GM21786 (cell line): ENCODE measurements around the gene TBCD.

Source experiments
- ATAC-seq: cut with Tn5 transposase; IDR thresholded peaks from one replicate; pipeline ENCODE4 v1.9.1; 2021; ENCODE audit not compliant: unreplicated experiment

TBCD gene

DNA sequence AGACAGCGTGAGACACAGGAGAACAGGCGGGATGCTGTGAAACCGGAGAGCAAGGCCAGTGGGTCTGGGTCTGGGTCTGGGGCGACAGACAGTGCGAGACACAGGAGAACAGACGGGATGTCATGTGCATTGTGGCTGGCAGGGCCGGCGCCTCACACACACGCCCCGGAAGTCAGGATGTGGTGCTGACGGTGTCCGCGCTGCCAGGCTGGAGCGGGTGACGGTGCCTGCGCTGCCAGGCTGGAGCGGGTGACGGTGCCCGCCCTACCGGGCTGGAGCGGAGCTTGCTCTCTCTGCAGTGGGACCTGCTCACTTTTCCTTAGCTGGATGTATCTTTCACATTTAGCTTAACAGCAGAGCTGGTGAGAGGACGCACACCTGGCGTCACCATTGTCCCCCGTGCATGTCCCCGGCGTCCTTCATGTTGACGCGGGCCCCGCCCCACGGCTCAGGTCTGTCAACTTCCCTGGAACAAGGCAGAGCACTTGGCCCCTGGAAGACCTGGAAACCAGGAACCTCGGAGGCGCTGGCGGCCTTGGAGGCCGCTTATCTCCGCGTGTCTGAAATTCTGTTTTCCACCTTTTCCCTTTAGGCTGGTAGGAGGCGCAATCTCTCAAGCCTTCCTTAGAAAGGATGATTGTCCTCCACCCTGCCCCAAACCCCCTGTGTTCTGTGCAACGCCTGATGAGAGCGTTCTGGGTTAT lies 131.0 kb downstream of the TBCD start:
- ATAC-seq, result no peak

DNA sequence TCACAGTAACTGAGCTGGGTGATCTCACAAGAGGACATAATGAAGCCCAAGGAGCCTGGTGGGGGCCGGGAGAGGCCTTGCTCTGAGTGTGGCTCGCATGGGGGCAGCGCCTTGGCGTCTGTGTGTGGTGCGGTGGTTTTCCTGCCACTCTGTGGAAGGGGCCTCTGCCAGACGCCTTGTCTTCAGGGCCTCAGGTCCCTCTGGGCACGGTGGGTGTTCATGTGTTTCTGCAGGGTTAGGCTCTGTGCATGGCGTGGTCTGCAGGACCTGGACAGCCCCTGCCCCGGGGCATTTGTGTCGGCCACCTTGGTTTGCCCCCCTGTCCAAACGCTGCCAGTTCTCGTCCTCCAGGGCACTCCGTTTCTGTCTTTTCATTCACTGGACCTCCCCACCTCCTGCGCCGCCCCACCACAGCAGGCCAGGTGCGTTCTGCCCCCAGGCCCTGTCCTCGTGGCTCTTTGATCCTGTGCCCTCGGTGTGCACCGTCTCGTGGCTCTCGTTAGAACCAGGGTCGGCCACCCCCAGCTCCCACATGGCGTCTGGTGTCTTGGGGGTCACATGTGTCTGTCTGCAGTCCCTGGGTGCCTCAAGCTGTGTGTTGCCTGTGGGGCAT lies 131.7 kb downstream of the TBCD start:
- ATAC-seq, result no peak

GRCh38 chr17:82884341-82884969 lies 132.6 kb downstream of the TBCD start:
- no peak for ATAC-seq

DNA sequence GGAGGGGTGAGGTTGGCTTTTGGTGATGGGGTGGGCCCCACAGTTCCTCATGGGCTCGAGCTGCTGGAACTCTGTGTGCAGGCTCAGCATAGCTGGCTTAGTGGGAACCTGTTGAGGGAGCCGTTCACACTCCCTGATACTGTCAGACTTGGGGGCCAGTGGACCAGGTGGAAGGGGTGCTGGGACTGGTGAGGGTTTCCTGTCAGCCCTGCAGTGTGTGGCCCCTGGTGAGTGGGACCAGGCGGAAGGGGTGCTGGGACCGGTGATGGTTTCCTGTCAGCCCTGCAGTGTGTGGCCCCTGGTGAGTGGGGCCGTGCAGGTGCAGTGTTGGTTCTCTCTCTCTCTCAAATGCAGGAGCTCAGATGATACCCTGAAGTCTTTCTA lies 133.1 kb downstream of the TBCD start:
- no peak for ATAC-seq

DNA sequence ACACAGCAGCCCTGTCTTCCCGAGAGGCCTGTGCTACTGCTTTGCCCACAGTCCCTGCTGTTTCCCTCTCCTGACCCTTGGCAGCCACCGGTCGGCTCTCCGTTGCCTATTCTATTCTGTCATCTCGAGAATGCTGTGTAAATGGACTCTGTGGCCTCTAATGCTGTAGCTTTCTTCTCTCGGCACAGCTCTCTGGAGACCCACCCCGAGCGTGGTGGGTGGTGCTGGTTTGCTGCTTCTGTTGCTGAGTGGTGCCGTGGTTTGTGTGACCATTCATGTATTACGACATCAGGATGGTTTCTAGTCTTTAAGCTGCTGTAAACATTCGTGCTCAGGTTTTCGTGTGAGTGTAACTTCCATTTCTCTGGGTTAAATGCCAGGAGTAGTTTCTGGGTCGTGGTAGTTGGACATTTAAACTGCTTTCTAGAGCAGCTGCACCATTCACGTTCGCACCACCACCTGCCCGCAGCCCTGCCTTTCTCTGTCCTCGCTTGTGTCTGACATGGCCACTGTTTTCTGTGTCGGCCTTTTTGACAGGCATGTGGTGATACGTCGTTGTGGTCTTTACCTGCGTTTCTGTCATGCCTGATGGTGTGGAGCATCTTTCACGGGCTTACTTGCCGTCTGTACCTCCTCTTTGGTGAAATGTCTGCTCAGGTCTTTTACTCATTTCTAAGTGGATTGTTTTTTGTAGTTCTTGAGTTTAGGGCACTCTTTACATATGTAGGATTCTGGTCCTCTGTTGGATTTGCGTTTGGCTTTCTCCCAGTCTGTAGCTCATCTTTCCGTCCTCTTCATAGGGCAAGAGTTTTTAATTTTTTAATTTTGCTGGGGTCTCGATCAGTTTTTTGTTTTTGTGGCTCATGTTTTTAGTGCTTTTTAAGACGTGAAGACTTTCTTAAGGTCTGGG lies 135.6 kb downstream of the TBCD start:
- no peak for ATAC-seq

DNA sequence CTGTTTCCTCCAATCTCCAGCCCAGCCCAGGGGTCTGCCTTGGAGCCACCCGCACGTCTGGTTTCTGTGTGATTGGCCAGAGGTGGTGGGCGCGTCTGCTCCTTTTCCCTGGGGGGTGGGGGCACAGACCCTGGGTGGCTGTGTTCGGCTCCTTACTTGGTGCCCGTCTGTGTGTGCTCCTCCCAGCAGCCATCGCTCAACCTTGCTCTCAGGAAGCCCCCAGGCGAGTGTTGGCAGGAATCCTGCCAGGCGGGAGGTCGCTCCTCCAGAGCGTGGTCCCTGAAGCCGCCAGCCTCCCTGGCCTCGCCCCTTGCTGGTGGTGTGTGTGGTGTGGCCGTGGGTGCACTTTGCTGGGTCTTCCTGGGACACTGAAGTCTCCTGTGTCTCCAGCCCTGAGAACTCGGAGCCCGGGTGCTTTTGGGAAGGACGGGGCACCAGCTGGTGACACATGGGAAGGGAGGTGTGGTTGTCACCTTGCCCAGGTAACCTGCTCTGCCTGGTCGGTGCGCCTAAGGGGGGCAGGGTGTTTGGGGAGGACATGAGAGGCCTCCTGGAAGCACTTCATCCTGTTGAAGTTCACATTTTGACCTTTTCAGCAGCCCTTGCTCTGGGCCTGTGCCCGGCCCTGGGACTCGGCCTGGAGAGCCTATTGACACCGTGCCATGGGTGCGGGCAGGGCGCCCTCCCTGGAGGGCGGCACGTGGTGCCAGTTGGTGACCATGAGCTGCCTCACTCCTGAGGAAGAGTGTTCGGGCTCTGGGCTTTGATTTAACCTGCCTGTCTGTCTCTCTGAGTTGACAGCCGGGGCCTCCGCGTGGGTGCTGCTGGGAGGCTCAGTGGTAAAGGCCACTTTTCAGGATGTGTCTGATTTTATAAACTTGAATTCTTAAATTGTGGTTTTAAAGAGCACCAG lies 137.0 kb downstream of the TBCD start:
- ATAC-seq, result no peak

- ATAC-seq, result no peak
These were observed 137.9 kb downstream of the TBCD start for GRCh38 chr17:82889496-82890338.

DNA sequence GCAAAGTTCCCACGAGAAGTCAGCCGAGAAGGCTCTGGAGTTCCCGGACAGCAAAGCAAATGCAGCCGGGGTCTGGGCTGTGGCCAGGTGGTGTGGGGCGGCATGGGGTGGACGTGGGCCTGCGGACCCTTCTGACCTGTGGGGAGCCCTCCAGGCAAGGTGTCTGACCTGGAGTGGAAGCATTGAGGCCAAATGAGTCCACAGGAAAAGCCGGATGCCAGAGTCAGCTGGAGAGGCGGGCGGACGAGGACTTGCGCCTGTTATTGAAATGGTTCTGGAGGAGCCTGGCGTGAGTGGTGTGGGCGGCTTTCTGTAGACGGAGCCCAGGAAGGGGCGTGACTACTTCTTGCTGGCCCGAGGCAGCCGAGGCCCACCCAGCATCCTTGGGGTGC lies 138.5 kb downstream of the TBCD start:
- no peak for ATAC-seq

GRCh38 chr17:82890926-82891678 lies 139.2 kb downstream of the TBCD start:
- no peak for ATAC-seq

- ATAC-seq, result no peak
These were observed 140.0 kb downstream of the TBCD start for GRCh38 chr17:82891911-82892310.

- ATAC-seq, result no peak
These were observed 141.2 kb downstream of the TBCD start for GRCh38 chr17:82892899-82893565.

- no peak for ATAC-seq
These were observed 141.9 kb downstream of the TBCD start for GRCh38 chr17:82893779-82894178.

DNA sequence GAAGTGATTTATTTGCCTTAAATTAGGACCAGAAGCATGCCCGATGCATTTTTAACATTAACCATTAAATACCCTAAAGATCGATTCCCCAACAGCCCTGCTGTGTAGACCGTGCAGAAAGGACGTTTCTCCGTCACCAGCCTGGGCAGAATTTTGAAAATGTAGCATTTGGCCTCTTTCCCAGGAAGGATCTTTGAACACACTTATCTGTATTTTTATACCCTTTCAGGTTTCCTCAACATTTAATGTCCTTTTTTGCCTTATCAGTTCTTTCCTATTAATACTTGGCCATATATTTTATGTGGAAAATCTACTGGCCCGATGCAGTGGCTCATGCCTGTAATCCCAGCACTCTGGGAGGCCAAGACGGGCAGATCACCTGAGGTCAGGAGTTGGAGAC lies 142.5 kb downstream of the TBCD start:
- ATAC-seq, result no peak

DNA sequence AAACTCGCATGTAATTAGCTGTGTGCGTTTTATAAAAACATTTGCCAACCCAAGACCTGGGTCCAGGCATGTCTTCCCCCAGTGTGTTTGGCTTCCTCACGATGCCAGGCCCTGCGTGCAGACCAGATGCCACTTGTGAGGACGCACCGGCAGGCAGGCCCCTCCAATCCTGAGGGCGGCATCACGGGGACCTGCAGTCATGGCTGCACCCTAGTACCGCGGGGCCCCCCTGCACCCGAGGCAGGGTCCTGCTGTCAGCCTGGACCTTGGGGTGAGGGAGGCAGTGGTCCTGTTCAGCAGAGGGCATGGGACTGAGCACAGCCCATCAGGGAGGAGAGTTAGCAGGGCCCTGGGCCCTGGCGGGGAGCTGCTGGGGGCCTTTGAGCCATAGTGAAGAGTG lies 143.2 kb downstream of the TBCD start:
- ATAC-seq, result no peak

GRCh38 chr17:82896071-82897000 lies 144.5 kb downstream of the TBCD start:
- ATAC-seq, result no peak

DNA sequence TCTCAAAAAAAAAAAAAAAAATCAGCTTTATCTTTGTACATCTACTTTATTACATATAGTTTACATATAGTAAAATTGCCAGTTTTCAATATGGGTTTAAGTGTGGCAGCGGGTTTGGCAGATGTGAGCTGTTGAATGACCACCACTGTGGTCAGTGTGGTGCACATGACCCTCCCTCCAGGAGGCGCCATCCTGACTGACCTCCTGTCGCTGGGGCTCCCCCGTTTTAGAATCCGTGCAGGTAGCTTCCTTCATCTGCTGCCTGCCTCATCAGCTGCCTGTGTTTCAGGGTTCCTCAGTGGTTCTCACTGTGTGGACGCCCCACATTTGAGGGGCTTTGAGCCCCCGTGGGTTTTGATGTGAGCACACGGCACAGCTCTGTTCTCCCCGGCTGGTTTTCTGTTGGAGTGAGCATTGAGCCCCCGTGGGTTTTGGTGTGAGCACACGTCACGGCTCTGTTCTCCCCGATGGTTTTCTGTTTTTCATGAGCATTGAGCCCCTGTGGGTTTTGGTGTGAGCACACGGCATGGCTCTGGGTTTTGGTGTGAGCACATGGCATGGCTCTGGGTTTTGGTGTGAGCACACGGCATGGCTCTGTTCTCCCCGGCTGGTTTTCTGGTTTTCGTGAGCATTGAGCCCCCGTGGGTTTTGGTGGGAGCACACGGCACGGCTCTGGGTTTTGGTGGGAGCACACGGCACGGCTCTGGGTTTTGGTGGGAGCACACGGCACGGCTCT lies 145.8 kb downstream of the TBCD start:
- no peak for ATAC-seq
